K562 (cell line): ENCODE results near the gene ICAM3. TPM values are rescaled to one million over a fixed set of nuclear protein-coding genes. Genes with fewer than 3 reads are reported as not detected.

ENCODE experiments used
- BRD4 ChIP-seq: fragments of 200-600 bp; sonication (generic); IDR thresholded peaks from 2 replicates; pipeline ENCODE4 v1.6.1; 2017; ENCODE audit warnings: inconsistent platforms
- CBX8 ChIP-seq: fragments of 200-600 bp; sonication (generic); IDR thresholded peaks from 2 replicates; pipeline ENCODE4 v1.6.1; 2012; ENCODE audit warnings: borderline replicate concordance, mixed run types, low read depth, mild to moderate bottlenecking, moderate library complexity, mixed read lengths, low read length, control low read depth, inconsistent platforms; ENCODE audit not compliant: poor library complexity, severe bottlenecking; ENCODE audit errors: extremely low read depth
- CEBPB ChIP-seq: fragments of 450-650 bp; IDR thresholded peaks from 2 replicates; pipeline ENCODE4 v1.6.1; 2016; ENCODE audit warnings: missing genetic modification characterization, missing compliant biosample characterization
- DACH1 ChIP-seq: fragments of 450-650 bp; IDR thresholded peaks from 2 replicates; pipeline ENCODE4 v1.6.1; 2018; ENCODE audit not compliant: partially characterized antibody
- GTF3C2 ChIP-seq: IDR thresholded peaks from 3 replicates; pipeline ENCODE4 v1.6.1; 2011; ENCODE audit warnings: borderline replicate concordance, mild to moderate bottlenecking, moderate library complexity; ENCODE audit not compliant: insufficient read length; ENCODE audit errors: extremely low read depth
- HOXB6 ChIP-seq: fragments of 250-450 bp; sonication (Bioruptor Pico); IDR thresholded peaks from 2 replicates; pipeline ENCODE4 v1.5.1; 2022; ENCODE audit warnings: mild to moderate bottlenecking, borderline replicate concordance
- MGA ChIP-seq: fragments of 450-650 bp; IDR thresholded peaks from 2 replicates; pipeline ENCODE4 v1.6.1; 2016; ENCODE audit warnings: mild to moderate bottlenecking, moderate library complexity
- PPARD ChIP-seq: fragments of 250-450 bp; sonication (Bioruptor Pico); IDR thresholded peaks from 2 replicates; pipeline ENCODE4 v1.8.0; 2022; ENCODE audit warnings: inconsistent platforms, mild to moderate bottlenecking, moderate library complexity
- SAFB ChIP-seq: fragments of 200-400 bp; formaldehyde crosslinking; IDR thresholded peaks from 2 replicates; pipeline ENCODE4 v1.6.1; 2017; ENCODE audit warnings: low read depth, low read length, borderline replicate concordance
- SRSF3 ChIP-seq: fragments of 200-400 bp; formaldehyde crosslinking; IDR thresholded peaks from 2 replicates; pipeline ENCODE4 v1.6.1; 2016; ENCODE audit warnings: mild to moderate bottlenecking, low read length, moderate library complexity; ENCODE audit not compliant: insufficient read depth
- TEAD4 ChIP-seq, 2 experiments: sonication (generic) in 1 of 2; formaldehyde crosslinking in 1 of 2; IDR thresholded peaks; 2 replicates each; pipeline versions ENCODE4 v1.6.1 to v1.8.0; 2012 to 2022; ENCODE audit warnings: borderline replicate concordance in 1 of 2, inconsistent platforms in 1 of 2, low read length in 1 of 2, mild to moderate bottlenecking in 1 of 2, missing genetic modification reagents in 1 of 2
- ZFP36 ChIP-seq: fragments of 150-350 bp; IDR thresholded peaks from 2 replicates; pipeline ENCODE4 v1.6.1; 2018; ENCODE audit warnings: low read length, low read depth; ENCODE audit not compliant: partially characterized antibody
- polyA plus RNA-seq, 8 experiments: library from polyadenylated mRNA; depleted of rRNA in 4 of 8; stranded (reverse) in 5 of 8; unstranded in 3 of 8; fragments of >200 nt; fragmentation: Nextera tagmentation in 2 of 8; fragmentation: Illumina TruSeq in 1 of 8; extraction: Ambion mirVana in 2 of 8; extraction: Trizol in 1 of 8; gene quantifications; 2 replicates each; pipeline versions ENCODE4 v1.2.1 to v1.2.3, GENCODE V29; 2011 to 2014; ENCODE audit warnings: inconsistent platforms in 1 of 8, missing spikeins in 1 of 8
- total RNA-seq, 7 experiments: library from RNA; depleted of rRNA in 6 of 7; stranded (reverse); fragments of >200 nt in 6 of 7; fragmentation: Illumina TruSeq in 2 of 7; extraction: Trizol in 2 of 7; gene quantifications; 2 replicates each; pipeline versions ENCODE4 v1.2.1 to v1.2.3, GENCODE V29; 2011 to 2021; ENCODE audit warnings: low replicate concordance in 1 of 7

ICAM3 gene
- total and polyA plus RNA-seq, 9 of the 15 experiments (the other 6 are each of a cell fraction or from before 2014, with no cell fraction given) = 6.5 to 39.5 (median 24.2) TPM

- peak; percentile 96 for TF ChIP-seq MGA
- TF ChIP-seq PPARD = no peak
- no peak for TF ChIP-seq CBX8
- TF ChIP-seq SRSF3 = no peak
- peak; percentile 36; the same call in 1 of the 2 replicates for TF ChIP-seq TEAD4 (IDR thresholded peaks at IDR 0.05; ENCODE audit: low read length)
- no peak for TF ChIP-seq TEAD4 (CRISPR knock-in tag; IDR thresholded peaks at IDR 0.05; ENCODE audit: borderline replicate concordance)
- peak; percentile 3 for TF ChIP-seq ZFP36
- no peak for TF ChIP-seq DACH1
- TF ChIP-seq BRD4 = no peak
- TF ChIP-seq HOXB6 = no peak
- TF ChIP-seq GTF3C2 = no peak
- TF ChIP-seq SAFB = 0 out of 2 replicates have a peak, but pooled peaks have one; percentile 6
- TF ChIP-seq CEBPB (tag) = no peak
These were observed 41.1 kb upstream of the ICAM3 start, which contains the start of gene TYK2 (continued) for GRCh38 chr19:10380313-10381102.
